SU-DHL-6 (cell line): ENCODE measurements around the gene OR4Q2.

ENCODE experiments used
- EZH2phosphoT487 ChIP-seq: fragments of 200-600 bp; sonication (generic), shearing (Covaris generic); conservative IDR thresholded peaks from 2 replicates; pipeline ENCODE4 v1.6.1; 2018; ENCODE audit warnings: mild to moderate bottlenecking, antibody characterized with exemption, low read length, moderate library complexity, mixed read lengths
- TF ChIP-seq, protein P1 (sequence below): fragments of 200-600 bp; sonication (generic); IDR thresholded peaks from one replicate; pipeline ENCODE4 v1.5.1; 2017; ENCODE audit warnings: antibody characterized with exemption, mild to moderate bottlenecking, low read length, moderate library complexity; ENCODE audit not compliant: insufficient read depth, poor library complexity, severe bottlenecking

DNA sequence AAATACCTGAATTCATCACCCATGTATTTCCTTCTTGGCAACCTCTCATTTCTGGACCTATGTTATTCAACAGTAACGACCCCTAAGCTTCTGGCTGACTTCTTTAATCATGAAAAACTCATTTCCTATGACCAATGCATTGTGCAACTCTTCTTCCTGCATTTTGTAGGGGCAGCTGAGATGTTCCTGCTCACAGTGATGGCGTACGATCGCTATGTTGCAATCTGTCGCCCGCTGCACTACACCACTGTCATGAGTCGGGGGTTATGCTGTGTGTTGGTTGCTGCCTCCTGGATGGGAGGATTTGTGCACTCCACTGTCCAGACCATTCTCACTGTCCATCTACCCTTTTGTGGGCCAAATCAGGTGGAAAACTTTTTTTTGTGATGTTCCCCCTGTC lies 356 bp downstream of the OR4Q2 start:
- TF ChIP-seq, protein P1, sequence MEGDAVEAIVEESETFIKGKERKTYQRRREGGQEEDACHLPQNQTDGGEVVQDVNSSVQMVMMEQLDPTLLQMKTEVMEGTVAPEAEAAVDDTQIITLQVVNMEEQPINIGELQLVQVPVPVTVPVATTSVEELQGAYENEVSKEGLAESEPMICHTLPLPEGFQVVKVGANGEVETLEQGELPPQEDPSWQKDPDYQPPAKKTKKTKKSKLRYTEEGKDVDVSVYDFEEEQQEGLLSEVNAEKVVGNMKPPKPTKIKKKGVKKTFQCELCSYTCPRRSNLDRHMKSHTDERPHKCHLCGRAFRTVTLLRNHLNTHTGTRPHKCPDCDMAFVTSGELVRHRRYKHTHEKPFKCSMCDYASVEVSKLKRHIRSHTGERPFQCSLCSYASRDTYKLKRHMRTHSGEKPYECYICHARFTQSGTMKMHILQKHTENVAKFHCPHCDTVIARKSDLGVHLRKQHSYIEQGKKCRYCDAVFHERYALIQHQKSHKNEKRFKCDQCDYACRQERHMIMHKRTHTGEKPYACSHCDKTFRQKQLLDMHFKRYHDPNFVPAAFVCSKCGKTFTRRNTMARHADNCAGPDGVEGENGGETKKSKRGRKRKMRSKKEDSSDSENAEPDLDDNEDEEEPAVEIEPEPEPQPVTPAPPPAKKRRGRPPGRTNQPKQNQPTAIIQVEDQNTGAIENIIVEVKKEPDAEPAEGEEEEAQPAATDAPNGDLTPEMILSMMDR = no peak
- TF ChIP-seq EZH2phosphoT487 = no peak
